ENCODE results near the gene PAWR.
A peak's percentile ranks its signal among the peaks of the same experiment; 100 is the strongest.

Gene PAWR

GRCh38 chr12:79690638-79691510, at the start of gene PAWR:
Gene PAWR (minus strand): TSS chr12:79690964. CDS start chr12:79690244, 720 bp downstream.
- ChIA-PET POLR2A (interaction anchor here (0.6 to 1.9 kb wide), 25 partner anchors 7 to 891 kb away, joined by 3 to 13 read pairs (median 4); no protein-coding TSS in a partner anchor), CTCF (interaction anchor here (2.0 kb wide), 1 partner anchor 271 kb away, joined by 5 read pairs; no protein-coding TSS in a partner anchor)
- Histone ChIP-seq H3K9me3 (ENCODE audit: control insufficient read depth, insufficient read depth, low read depth, low read length) (no peaks in the 10 kb centered on the region), H3K27ac (ENCODE audit: extremely low read depth, low read depth, low read length) (peak within 1 kb of the TSS; percentile 100), H3K36me3 (ENCODE audit: control insufficient read depth in 2 of 2, insufficient read depth in 1 of 2, low read length in 2 of 2) (no peaks in the 10 kb centered on the region), H3K4me3 (ENCODE audit: low read depth, low read length) (peak within 1 kb of the TSS; percentile 97), H3K4me1 (ENCODE audit: control insufficient read depth, insufficient read depth, low read length) (peaks cover 22% of the 10 kb centered on the region)
- TF ChIP-seq ZBTB10 (tag by site-specific recombination; IDR thresholded peaks at IDR 0.05), result no peak
- no peak for TF ChIP-seq ZBTB48 (tag by site-specific recombination; IDR thresholded peaks at IDR 0.05)
- no peak for TF ChIP-seq ZNF148 (tag by site-specific recombination; IDR thresholded peaks at IDR 0.05; ENCODE audit: borderline replicate concordance)
- no peak; the same call in 1 of the 2 replicates for TF ChIP-seq WT1 (tag by site-specific recombination; IDR thresholded peaks at IDR 0.05)
- TF ChIP-seq PRDM10 (tag by site-specific recombination; IDR thresholded peaks at IDR 0.05), result peak; percentile 46
- no peak for TF ChIP-seq ZNF121 (tag by site-specific recombination; IDR thresholded peaks at IDR 0.05)
- TF ChIP-seq ZNF843 (tag by site-specific recombination; IDR thresholded peaks at IDR 0.05), result peak; percentile 65; the same call in 1 of the 2 replicates
- peak; percentile 77 for TF ChIP-seq ZNF366 (tag by site-specific recombination; conservative IDR thresholded peaks at IDR 0.05)
- TF ChIP-seq KLF17 (tag by site-specific recombination; IDR thresholded peaks at IDR 0.05), result peak; percentile 74; the same call in 1 of the 2 replicates
- 0 out of 2 replicates have a peak, but pooled peaks have one; percentile 12 for TF ChIP-seq ZBTB44 (tag by site-specific recombination; IDR thresholded peaks at IDR 0.05)
- TF ChIP-seq ZNF610 (tag by site-specific recombination; IDR thresholded peaks at IDR 0.05; ENCODE audit: borderline replicate concordance), result 0 out of 2 replicates have a peak, but pooled peaks have one; percentile 24
- no peak for TF ChIP-seq ZNF624 (tag by site-specific recombination; IDR thresholded peaks at IDR 0.05)
- TF ChIP-seq ZNF2 (tag by site-specific recombination; IDR thresholded peaks at IDR 0.05), result peak; percentile 92
- TF ChIP-seq HOXD13 (CRISPR knock-in tag; IDR thresholded peaks at IDR 0.05; ENCODE audit: borderline replicate concordance), result peak; percentile 35; the same call in 1 of the 2 replicates
- no peak for TF ChIP-seq ZNF423 (tag by site-specific recombination; IDR thresholded peaks at IDR 0.05)
- TF ChIP-seq ZNF391 (tag by site-specific recombination; IDR thresholded peaks at IDR 0.05; ENCODE audit: borderline replicate concordance, low read depth), result peak; percentile 93; the same call in 1 of the 2 replicates
- TF ChIP-seq GLIS1 (tag by site-specific recombination; IDR thresholded peaks at IDR 0.05), result no peak
- TF ChIP-seq ZBTB11 (tag by site-specific recombination; conservative IDR thresholded peaks at IDR 0.05; ENCODE audit: low read depth), result 0 out of 2 replicates have a peak, but pooled peaks have one; percentile 15
- TF ChIP-seq IKZF3 (tag by site-specific recombination; IDR thresholded peaks at IDR 0.05), result peak; percentile 76
- TF ChIP-seq ZNF549 (tag by site-specific recombination; IDR thresholded peaks at IDR 0.05), result no peak
